BE2C (cell line): ENCODE measurements around the gene POU5F1.

Experiments used
- DNase-seq: peaks from one replicate; pipeline ENCODE4 v3.0.0-alpha.2; 2020
- H3K27me3 ChIP-seq: fragments of 250-450 bp; sonication (Bioruptor Pico); 2 replicates; pipeline ENCODE4 v1.5.1; 2020; ENCODE audit warnings: mild to moderate bottlenecking
- H3K36me3 ChIP-seq: fragments of 250-450 bp; sonication (Bioruptor Pico); 2 replicates; pipeline ENCODE4 v1.5.1; 2020; ENCODE audit warnings: mild to moderate bottlenecking
- H3K4me1 ChIP-seq: fragments of 250-450 bp; sonication (Bioruptor Pico); 2 replicates; pipeline ENCODE4 v1.5.1; 2020
- H3K4me3 ChIP-seq: 2 replicates; pipeline ENCODE4 v1.5.1; 2011; ENCODE audit warnings: low read depth, low read length
- H3K9me3 ChIP-seq: fragments of 250-450 bp; sonication (Bioruptor Pico); 2 replicates; pipeline ENCODE4 v1.5.1; 2020
- CTCF ChIP-seq: IDR thresholded peaks from 2 replicates; pipeline ENCODE4 v1.5.1; 2012; ENCODE audit warnings: mild to moderate bottlenecking, low read depth, low read length

The POU5F1 gene

GRCh38 chr6:31131595-31131994 lies 38.9 kb downstream of the POU5F1 start:
- H3K27me3 ChIP-seq = 0 out of 2 replicates have a peak, but pooled peaks cover 5% of the 10 kb centered on the region
- H3K4me1 ChIP-seq = no peaks in the 10 kb centered on the region; the same call in 1 of the 2 replicates
- H3K9me3 ChIP-seq = no peaks in the 10 kb centered on the region
- no peak for TF ChIP-seq CTCF
- no peak for DNase-seq
- H3K36me3 ChIP-seq = no peaks in the 10 kb centered on the region
- H3K4me3 ChIP-seq = no peak overlapping the region

DNA sequence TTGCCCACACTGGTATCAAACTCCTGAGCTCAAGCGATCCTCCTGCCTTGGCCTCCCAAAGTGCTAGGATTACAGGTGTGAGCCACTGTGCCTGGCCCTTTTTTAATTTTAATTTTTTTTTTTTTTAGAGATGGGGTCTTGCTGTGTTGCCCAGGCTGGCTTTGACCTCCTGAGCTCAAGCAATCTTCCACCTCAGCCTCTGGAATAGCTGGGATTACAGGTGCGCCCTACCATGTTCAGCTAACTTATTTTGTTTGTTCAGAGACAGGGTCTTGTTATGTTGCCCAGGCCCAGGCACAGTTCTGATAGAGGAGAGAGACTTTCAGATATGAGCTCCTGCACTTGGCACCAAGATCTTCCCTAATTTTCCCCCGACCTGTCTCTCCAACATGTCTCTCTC lies 39.7 kb downstream of the POU5F1 start:
- no peak for TF ChIP-seq CTCF
- Histone ChIP-seq H3K4me3 (no peak overlapping the region), H3K9me3 (no peaks in the 10 kb centered on the region), H3K4me1 (no peaks in the 10 kb centered on the region; the same call in 1 of the 2 replicates), H3K27me3 (0 out of 2 replicates have a peak, but pooled peaks cover 5% of the 10 kb centered on the region), H3K36me3 (no peaks in the 10 kb centered on the region)
- no peak for DNase-seq

- Histone ChIP-seq H3K4me1 (no peaks in the 10 kb centered on the region; the same call in 1 of the 2 replicates), H3K36me3 (no peaks in the 10 kb centered on the region), H3K9me3 (no peaks in the 10 kb centered on the region), H3K27me3 (0 out of 2 replicates have a peak, but pooled peaks cover 5% of the 10 kb centered on the region), H3K4me3 (no peak overlapping the region)
- no peak for DNase-seq
- TF ChIP-seq CTCF = no peak
Measured at GRCh38 chr6:31129130-31129529, 41.4 kb downstream of the POU5F1 start.

GRCh38 chr6:31128093-31128676 lies 42.3 kb downstream of the POU5F1 start:
- Histone ChIP-seq H3K4me1 (no peaks in the 10 kb centered on the region; the same call in 1 of the 2 replicates), H3K36me3 (no peaks in the 10 kb centered on the region), H3K4me3 (no peak overlapping the region), H3K27me3 (0 out of 2 replicates have a peak, but pooled peaks cover 5% of the 10 kb centered on the region), H3K9me3 (no peaks in the 10 kb centered on the region)
- DNase-seq = peak; percentile 68
- peak; percentile 89 for TF ChIP-seq CTCF

- Histone ChIP-seq H3K27me3 (0 out of 2 replicates have a peak, but pooled peaks cover 5% of the 10 kb centered on the region), H3K36me3 (no peaks in the 10 kb centered on the region), H3K4me3 (no peak overlapping the region), H3K9me3 (no peaks in the 10 kb centered on the region), H3K4me1 (no peaks in the 10 kb centered on the region; the same call in 1 of the 2 replicates)
- no peak for DNase-seq
- no peak for TF ChIP-seq CTCF
Measured at GRCh38 chr6:31126396-31127175, 43.9 kb downstream of the POU5F1 start.
